ENCODE measurements around the gene SLC6A20. TPM values are rescaled to one million over a fixed set of nuclear protein-coding genes. Genes with fewer than 3 reads are reported as not detected.

SLC6A20 gene
- total and polyA plus RNA-seq, 9 donors, result 0.05 to 3.3 (median 0.23) TPM; not detected in 2

DNA sequence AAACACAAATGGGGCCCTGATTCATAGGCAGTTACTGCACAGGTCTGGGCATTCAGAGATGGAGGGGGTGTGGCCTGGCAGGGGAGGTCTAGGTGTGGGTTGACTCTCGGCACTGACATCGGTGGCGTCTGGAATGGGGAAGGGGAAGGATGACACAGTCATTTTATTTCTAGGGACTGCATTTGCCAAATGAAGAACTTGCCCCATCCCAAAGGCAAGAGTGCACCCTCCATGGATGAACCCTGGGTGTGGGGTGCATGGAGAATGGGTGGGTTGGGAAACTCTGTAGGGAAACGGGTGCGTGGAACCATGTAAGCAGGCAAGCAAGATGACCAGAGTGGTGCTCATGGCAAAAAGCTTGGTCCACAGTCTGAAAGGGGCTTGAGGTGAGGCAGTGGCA, 24.5 kb downstream of the SLC6A20 start:
- DNase-seq, result no peak
- no peaks in the 10 kb centered on the region for H3K36me3 ChIP-seq
- H3K9me3 ChIP-seq, result no peaks in the 10 kb centered on the region
- intact Hi-C loops (cut with DNase I), result no loop called here
- no peak overlapping the region for H3K4me3 ChIP-seq
- no peaks in the 10 kb centered on the region for H3K4me1 ChIP-seq (ENCODE audit: insufficient read depth)
- WGBS, 3 donors, result 92 to 94% (median 93%) methylated on average over 5 of the region's 5 CpGs
- TF ChIP-seq EP300 (IDR thresholded peaks at IDR 0.05) (no peak), POLR2A (IDR thresholded peaks at IDR 0.05) (no peak)
- H3K27me3 ChIP-seq, result no peaks in the 10 kb centered on the region
- no peak overlapping the region for H3K27ac ChIP-seq

DNA sequence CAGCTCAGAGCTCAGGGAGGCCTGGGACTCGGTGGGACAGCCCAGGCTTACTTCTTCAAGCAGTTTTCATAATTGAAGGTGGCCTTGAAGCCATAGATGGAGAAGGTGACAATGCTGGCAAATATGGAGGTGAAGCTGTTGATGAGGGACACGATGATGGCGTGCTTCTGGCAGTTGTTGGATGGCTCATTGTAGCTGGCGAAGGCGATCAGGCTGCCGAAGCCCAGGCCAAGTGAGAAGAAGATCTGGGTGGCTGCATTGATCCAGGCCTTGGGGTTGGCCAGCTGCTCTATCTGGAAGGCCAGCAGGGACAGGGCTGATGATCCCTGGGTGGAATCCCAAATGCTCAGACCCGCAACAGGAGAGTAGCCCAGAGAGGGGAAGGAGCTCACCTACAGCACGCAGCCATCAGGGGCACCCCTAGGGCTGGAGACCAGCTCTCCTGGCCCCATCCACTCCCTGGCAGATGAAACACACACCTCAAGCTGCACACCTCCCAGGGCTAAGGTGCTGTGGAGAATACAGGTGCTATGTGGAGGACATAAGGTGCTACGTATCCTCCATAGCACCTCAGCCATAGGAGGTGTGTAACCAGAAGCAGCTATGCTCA, 25.1 kb downstream of the SLC6A20 start:
- WGBS, 3 donors, result 92 to 97% (median 96%) methylated on average over 9 of the region's 9 CpGs
- intact Hi-C loops (cut with DNase I), result no loop called here

DNA sequence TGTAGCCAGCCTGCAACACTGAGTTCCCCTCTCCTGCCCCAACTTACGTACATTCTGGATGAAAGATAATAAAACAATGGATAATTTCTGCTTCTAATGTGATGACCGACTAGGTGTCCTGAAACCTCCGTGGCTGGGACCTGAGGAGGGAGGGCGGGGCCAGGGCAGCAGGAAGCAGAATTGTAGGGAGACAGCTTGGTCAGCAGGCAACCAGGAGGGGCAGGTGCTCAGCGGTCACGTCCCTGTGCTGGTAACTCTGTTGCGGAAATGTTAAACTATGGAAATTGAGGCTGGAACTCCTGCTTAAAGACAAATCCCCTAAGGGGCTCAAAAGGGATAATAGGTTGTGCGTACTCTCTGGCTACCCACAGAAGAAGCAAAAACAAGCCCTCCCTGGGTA, 30.4 kb downstream of the SLC6A20 start:
- Histone ChIP-seq H3K9me3 (no peaks in the 10 kb centered on the region), H3K36me3 (no peaks in the 10 kb centered on the region), H3K4me3 (no peak overlapping the region), H3K27ac (no peak overlapping the region), H3K27me3 (no peaks in the 10 kb centered on the region), H3K4me1 (ENCODE audit: insufficient read depth) (no peaks in the 10 kb centered on the region)
- DNase-seq, result no peak
- 80 to 85% (median 82%) methylated on average over 8 of the region's 8 CpGs for WGBS, 3 donors
- TF ChIP-seq POLR2A (IDR thresholded peaks at IDR 0.05) (no peak), EP300 (IDR thresholded peaks at IDR 0.05) (no peak)
- TF ChIP-seq, protein P1, sequence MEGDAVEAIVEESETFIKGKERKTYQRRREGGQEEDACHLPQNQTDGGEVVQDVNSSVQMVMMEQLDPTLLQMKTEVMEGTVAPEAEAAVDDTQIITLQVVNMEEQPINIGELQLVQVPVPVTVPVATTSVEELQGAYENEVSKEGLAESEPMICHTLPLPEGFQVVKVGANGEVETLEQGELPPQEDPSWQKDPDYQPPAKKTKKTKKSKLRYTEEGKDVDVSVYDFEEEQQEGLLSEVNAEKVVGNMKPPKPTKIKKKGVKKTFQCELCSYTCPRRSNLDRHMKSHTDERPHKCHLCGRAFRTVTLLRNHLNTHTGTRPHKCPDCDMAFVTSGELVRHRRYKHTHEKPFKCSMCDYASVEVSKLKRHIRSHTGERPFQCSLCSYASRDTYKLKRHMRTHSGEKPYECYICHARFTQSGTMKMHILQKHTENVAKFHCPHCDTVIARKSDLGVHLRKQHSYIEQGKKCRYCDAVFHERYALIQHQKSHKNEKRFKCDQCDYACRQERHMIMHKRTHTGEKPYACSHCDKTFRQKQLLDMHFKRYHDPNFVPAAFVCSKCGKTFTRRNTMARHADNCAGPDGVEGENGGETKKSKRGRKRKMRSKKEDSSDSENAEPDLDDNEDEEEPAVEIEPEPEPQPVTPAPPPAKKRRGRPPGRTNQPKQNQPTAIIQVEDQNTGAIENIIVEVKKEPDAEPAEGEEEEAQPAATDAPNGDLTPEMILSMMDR (IDR thresholded peaks at IDR 0.05), result no peak
- intact Hi-C loops (cut with DNase I), result no loop called here

More for the DNA sequence above, 25.1 kb downstream of the SLC6A20 start:
- no peaks in the 10 kb centered on the region for H3K27me3 ChIP-seq
- no peak overlapping the region for H3K4me3 ChIP-seq
- no peak for DNase-seq
- TF ChIP-seq, protein P1 (IDR thresholded peaks at IDR 0.05), result no peak
- no peak for TF ChIP-seq EP300 (IDR thresholded peaks at IDR 0.05)
- TF ChIP-seq POLR2A (IDR thresholded peaks at IDR 0.05), result no peak
- H3K9me3 ChIP-seq, result no peaks in the 10 kb centered on the region
- no peak overlapping the region for H3K27ac ChIP-seq
- H3K36me3 ChIP-seq, result no peaks in the 10 kb centered on the region
- no peaks in the 10 kb centered on the region for H3K4me1 ChIP-seq (ENCODE audit: insufficient read depth)

DNA sequence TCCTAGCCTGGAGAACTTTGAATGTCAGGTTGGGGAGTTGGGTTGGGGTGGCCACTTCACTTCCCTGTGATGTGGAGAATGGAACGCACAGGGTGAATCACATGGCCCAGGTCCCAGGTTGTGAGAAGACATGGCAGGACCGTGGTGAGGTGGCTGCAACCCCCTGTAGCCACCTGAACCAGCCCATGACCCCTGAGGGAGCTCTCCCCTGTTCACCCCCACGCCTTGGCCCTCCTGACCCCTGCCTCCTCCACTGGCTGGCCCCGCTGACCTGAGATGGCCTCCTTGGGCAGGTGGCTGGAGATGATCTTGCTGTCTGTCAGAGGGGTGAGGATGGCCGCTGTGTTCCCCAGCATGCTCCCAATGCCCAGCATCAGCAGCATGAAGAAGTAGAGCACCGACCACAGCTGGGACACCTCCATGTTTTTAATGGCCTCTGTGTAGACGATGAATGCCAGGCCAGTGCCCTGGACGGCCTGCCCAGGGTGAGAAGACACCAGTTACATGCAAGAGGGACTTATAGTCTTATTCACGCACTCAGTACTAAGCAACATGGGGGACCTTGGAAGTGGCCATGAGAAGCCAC, 31.0 kb downstream of the SLC6A20 start:
- H3K36me3 ChIP-seq, result no peaks in the 10 kb centered on the region
- no peaks in the 10 kb centered on the region for H3K9me3 ChIP-seq
- no peak overlapping the region for H3K4me3 ChIP-seq
- WGBS, 3 donors, result 87 to 92% (median 87%) methylated on average over 9 of the region's 9 CpGs
- no peak for DNase-seq
- intact Hi-C loops (cut with DNase I), result no loop called here
- TF ChIP-seq EP300 (IDR thresholded peaks at IDR 0.05) (no peak), POLR2A (IDR thresholded peaks at IDR 0.05) (no peak)
- TF ChIP-seq, protein P1 (IDR thresholded peaks at IDR 0.05), result no peak
- no peaks in the 10 kb centered on the region for H3K4me1 ChIP-seq (ENCODE audit: insufficient read depth)
- no peak overlapping the region for H3K27ac ChIP-seq
- H3K27me3 ChIP-seq, result no peaks in the 10 kb centered on the region

DNA sequence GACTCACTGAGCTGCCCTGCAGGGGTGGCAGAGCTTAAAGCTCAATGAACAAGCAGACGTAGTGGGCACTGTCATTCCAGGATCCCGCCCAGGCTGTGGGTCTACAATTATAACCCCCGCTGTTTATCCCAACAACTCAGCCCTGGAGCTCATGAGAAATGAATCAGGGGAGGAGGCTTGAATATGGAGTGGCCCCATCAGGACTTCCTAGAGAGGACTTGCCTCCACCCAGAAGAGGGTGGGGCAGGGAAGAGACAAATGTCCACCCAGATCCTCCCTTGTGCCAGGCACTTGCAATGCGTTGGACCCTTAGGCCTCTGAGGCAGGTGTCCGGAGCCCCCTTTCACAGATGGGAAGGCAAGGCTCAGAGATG, 33.0 kb downstream of the SLC6A20 start:
- Histone ChIP-seq H3K4me1 (ENCODE audit: insufficient read depth) (no peaks in the 10 kb centered on the region), H3K4me3 (no peak overlapping the region), H3K27me3 (no peaks in the 10 kb centered on the region), H3K9me3 (no peaks in the 10 kb centered on the region), H3K27ac (no peak overlapping the region), H3K36me3 (no peaks in the 10 kb centered on the region)
- DNase-seq, result no peak
- 94 to 96% (median 95%) methylated on average over 5 of the region's 5 CpGs for whole genome bisulfite sequencing, 3 donors
- TF ChIP-seq, protein P1 (IDR thresholded peaks at IDR 0.05), result no peak
- TF ChIP-seq EP300 (IDR thresholded peaks at IDR 0.05), result no peak
- no peak for TF ChIP-seq POLR2A (IDR thresholded peaks at IDR 0.05)
- intact Hi-C loops (cut with DNase I), result no loop called here

Measured in ovary (tissue), 9 donors.